Left hindlimb (tissue), 1 donor: Measurements from ENCODE around the gene PDZD8.
"Not testable (repeated sequence)": the region's sequence is repeated elsewhere in the genome, so short reads cannot be mapped to it uniquely, and the experiment has no call there.

Experiments used
- DNase-seq: peaks from one replicate; pipeline ENCODE4 v3.0.0-alpha.2; 2018

Gene PDZD8

GRCh38 chr10:117346574-117346973, 28.7 kb downstream of the PDZD8 start:
- DNase-seq: no peak

- DNase-seq: no peak
Measured at GRCh38 chr10:117345143-117345542, 30.1 kb downstream of the PDZD8 start.

GRCh38 chr10:117342641-117343040, 32.6 kb downstream of the PDZD8 start:
- no peak for DNase-seq

GRCh38 chr10:117341061-117341460, 34.2 kb downstream of the PDZD8 start:
- DNase-seq: no peak

- DNase-seq: no peak
Measured at GRCh38 chr10:117339979-117340378, 35.3 kb downstream of the PDZD8 start.

GRCh38 chr10:117339578-117339977, 35.7 kb downstream of the PDZD8 start:
- no peak for DNase-seq

GRCh38 chr10:117334926-117335325, 40.3 kb downstream of the PDZD8 start:
- DNase-seq: no peak

GRCh38 chr10:117334066-117334465, 41.2 kb downstream of the PDZD8 start:
- DNase-seq: no peak

GRCh38 chr10:117327262-117327661, 48.0 kb downstream of the PDZD8 start:
- no peak for DNase-seq

- DNase-seq: no peak
Measured at GRCh38 chr10:117324367-117324766, 50.9 kb downstream of the PDZD8 start.

GRCh38 chr10:117322260-117322659, 53.0 kb downstream of the PDZD8 start:
- no peak for DNase-seq

- no peak for DNase-seq
Measured at GRCh38 chr10:117320050-117320665, 55.1 kb downstream of the PDZD8 start.

- no peak for DNase-seq
Measured at GRCh38 chr10:117318909-117319308, 56.3 kb downstream of the PDZD8 start.

GRCh38 chr10:117316701-117317100, 58.5 kb downstream of the PDZD8 start:
- no peak for DNase-seq

- no peak for DNase-seq
Measured at GRCh38 chr10:117313641-117314040, 61.6 kb downstream of the PDZD8 start.

GRCh38 chr10:117312430-117312829, 62.8 kb downstream of the PDZD8 start:
- no peak for DNase-seq

- no peak for DNase-seq
Measured at GRCh38 chr10:117311261-117311660, 64.0 kb downstream of the PDZD8 start.

GRCh38 chr10:117306674-117307073, 68.6 kb downstream of the PDZD8 start:
- no peak for DNase-seq

- DNase-seq: not testable (repeated sequence)
Measured at GRCh38 chr10:117303451-117303850, 71.8 kb downstream of the PDZD8 start.

GRCh38 chr10:117300671-117301070, 74.6 kb downstream of the PDZD8 start:
- no peak for DNase-seq

- DNase-seq: no peak
Measured at GRCh38 chr10:117299435-117299834, 75.8 kb downstream of the PDZD8 start.

- no peak for DNase-seq
Measured at GRCh38 chr10:117298219-117298618, 77.0 kb downstream of the PDZD8 start.

GRCh38 chr10:117294735-117295134, 80.5 kb downstream of the PDZD8 start:
- no peak for DNase-seq

GRCh38 chr10:117294039-117294645, 81.1 kb downstream of the PDZD8 start:
- no peak for DNase-seq

GRCh38 chr10:117290872-117291271, 84.4 kb downstream of the PDZD8 start:
- not testable (repeated sequence) for DNase-seq
